Stimulated activated memory B cell treated with anti-CD40 and anti-IgM and Interleukin-4, amounts not matched to agents 10 μg/mL and 1 μg/mL and 100 μg/mL, for 72 hours (primary cell): ENCODE results near the gene SF3B4.
A peak's percentile ranks its signal among the peaks of the same experiment; 100 is the strongest.
"Not testable (repeated sequence)": the region's sequence is repeated elsewhere in the genome, so short reads cannot be mapped to it uniquely, and the experiment has no call there.

ENCODE experiments used
- ATAC-seq: fragments of 150-1000 bp; cut with Tn5 transposase; 2 replicates; pipeline ENCODE4 v1.10.0; 2021
- H3K27ac Mint-ChIP-seq: one replicate; pipeline ENCODE4 v1.8.0; 2022; ENCODE audit warnings: mild to moderate bottlenecking, mixed read lengths
- H3K27me3 Mint-ChIP-seq: one replicate; pipeline ENCODE4 v1.8.0; 2022; ENCODE audit warnings: mixed read lengths
- H3K36me3 Mint-ChIP-seq: one replicate; pipeline ENCODE4 v1.8.0; 2022; ENCODE audit warnings: mixed read lengths
- H3K4me1 Mint-ChIP-seq: one replicate; pipeline ENCODE4 v1.8.0; 2022; ENCODE audit warnings: mixed read lengths
- H3K4me3 Mint-ChIP-seq: one replicate; pipeline ENCODE4 v1.8.0; 2022; ENCODE audit warnings: mild to moderate bottlenecking, moderate library complexity, mixed read lengths
- H3K9me3 Mint-ChIP-seq: one replicate; pipeline ENCODE4 v1.8.0; 2022; ENCODE audit warnings: mixed read lengths

Gene SF3B4, protein sequence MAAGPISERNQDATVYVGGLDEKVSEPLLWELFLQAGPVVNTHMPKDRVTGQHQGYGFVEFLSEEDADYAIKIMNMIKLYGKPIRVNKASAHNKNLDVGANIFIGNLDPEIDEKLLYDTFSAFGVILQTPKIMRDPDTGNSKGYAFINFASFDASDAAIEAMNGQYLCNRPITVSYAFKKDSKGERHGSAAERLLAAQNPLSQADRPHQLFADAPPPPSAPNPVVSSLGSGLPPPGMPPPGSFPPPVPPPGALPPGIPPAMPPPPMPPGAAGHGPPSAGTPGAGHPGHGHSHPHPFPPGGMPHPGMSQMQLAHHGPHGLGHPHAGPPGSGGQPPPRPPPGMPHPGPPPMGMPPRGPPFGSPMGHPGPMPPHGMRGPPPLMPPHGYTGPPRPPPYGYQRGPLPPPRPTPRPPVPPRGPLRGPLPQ

DNA sequence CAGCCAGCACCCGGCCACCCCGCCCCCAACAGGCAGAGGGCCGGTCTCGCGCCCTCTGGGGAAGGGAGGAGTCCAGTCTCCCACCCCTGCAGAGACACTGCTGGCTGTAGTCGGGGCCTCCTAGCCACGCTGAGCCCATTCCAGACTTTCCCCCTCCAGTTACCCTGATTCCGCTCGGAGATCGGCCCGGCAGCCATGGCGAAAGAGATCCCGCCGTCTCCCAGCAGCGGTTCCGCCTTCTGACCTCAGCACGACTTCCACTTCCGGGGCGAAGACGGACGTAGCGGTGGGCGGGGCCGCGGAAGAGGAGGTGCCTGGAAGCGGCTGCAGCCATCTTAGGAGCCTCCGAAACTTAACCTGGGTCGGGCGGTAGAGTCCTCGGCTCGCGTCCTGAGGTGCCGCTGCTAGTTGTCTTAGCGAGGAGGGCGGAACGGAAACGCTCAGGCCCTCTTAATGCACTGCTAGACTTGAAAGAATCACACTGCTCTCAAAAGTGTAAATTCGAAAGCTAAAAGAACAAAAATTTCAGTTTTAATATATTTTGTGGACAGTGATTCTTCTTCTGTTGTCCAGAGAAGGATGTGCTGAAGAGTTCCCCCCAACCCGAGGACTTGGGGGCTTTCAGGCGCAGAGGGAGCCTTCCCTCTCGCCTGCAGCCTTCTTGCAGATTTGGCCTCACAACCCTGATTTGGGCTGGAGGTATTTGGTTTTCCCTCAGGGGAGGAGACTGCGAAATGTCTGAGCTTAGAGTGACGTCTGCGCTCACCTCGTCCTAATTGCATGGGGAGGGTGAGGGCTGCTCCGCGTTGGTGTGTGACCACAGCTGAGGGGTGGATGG, at the start of gene SF3B4:
Gene SF3B4 (minus strand): TSS at position 241 of the 838 bp plus-strand sequence. CDS start 44 bp downstream, at position 197.
- peak; percentile 99 for ATAC-seq
- H3K9me3 Mint-ChIP-seq, result no peaks in the 10 kb centered on the region
- H3K27me3 Mint-ChIP-seq, result peaks cover 25% of the 10 kb centered on the region
- peak within 1 kb of the TSS; percentile 88 for H3K27ac Mint-ChIP-seq
- H3K4me1 Mint-ChIP-seq, result peaks cover 54% of the 10 kb centered on the region
- peaks cover 36% of the 10 kb centered on the region for H3K36me3 Mint-ChIP-seq
- peak within 1 kb of the TSS; percentile 93 for H3K4me3 Mint-ChIP-seq

DNA sequence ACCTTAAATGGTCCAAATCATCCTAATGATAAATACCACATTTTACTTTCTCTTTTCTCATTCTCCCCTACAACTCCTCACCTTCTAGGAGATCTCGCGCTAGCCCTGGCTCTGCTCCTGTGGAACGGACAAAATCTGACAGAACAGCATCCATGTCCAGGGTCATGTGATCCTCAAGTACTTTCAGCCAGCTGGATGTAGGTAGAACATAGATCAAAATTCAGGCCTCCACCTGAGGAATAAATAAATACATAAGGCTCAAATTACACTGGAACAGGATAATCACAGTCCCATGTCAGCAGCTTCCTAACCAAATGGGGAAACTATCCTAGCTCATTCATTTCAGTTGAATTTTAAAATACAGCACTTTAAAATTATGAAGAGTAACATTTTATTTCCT, 49.7 kb upstream of the SF3B4 start:
- Mint-ChIP-seq H3K4me1 (peaks cover 12% of the 10 kb centered on the region), H3K4me3 (no peak overlapping the region), H3K9me3 (no peaks in the 10 kb centered on the region), H3K27me3 (no peaks in the 10 kb centered on the region), H3K36me3 (peaks cover 38% of the 10 kb centered on the region), H3K27ac (no peak overlapping the region)
- no peak for ATAC-seq

GRCh38 chr1:149972547-149972946, 44.9 kb upstream of the SF3B4 start:
- no peaks in the 10 kb centered on the region for H3K9me3 Mint-ChIP-seq
- H3K4me1 Mint-ChIP-seq, result peaks cover 6% of the 10 kb centered on the region
- no peak overlapping the region for H3K4me3 Mint-ChIP-seq
- no peaks in the 10 kb centered on the region for H3K27me3 Mint-ChIP-seq
- H3K27ac Mint-ChIP-seq, result no peak overlapping the region
- H3K36me3 Mint-ChIP-seq, result peaks cover 54% of the 10 kb centered on the region
- no peak for ATAC-seq

DNA sequence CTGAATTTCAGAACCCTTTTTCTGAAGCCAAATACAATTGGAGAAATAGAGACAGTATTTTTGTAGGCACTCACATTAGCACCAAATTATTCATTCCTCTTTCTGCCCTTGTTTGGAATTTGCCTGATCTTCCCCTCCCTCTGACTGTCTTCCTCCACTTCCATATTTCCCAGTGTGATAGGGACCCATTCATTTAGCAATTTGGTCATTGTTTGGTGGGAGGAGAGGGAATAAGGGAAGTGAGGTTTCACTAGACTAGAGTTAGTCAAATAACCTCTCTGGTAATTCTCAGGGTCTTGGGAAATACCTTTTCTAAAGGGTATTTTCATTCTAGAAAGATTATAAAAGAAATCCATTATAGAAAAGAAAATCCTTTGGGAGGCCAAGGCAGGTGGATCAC, 40.0 kb upstream of the SF3B4 start:
- Mint-ChIP-seq H3K27ac (no peak overlapping the region), H3K36me3 (peaks cover 55% of the 10 kb centered on the region), H3K4me1 (no peaks in the 10 kb centered on the region), H3K27me3 (no peaks in the 10 kb centered on the region), H3K4me3 (no peak overlapping the region), H3K9me3 (no peaks in the 10 kb centered on the region)
- ATAC-seq, result no peak

GRCh38 chr1:149967041-149967440, 39.4 kb upstream of the SF3B4 start:
- Mint-ChIP-seq H3K4me1 (no peaks in the 10 kb centered on the region), H3K36me3 (peaks cover 48% of the 10 kb centered on the region), H3K9me3 (no peaks in the 10 kb centered on the region), H3K27ac (no peak overlapping the region), H3K27me3 (no peaks in the 10 kb centered on the region), H3K4me3 (no peak overlapping the region)
- no peak for ATAC-seq

DNA sequence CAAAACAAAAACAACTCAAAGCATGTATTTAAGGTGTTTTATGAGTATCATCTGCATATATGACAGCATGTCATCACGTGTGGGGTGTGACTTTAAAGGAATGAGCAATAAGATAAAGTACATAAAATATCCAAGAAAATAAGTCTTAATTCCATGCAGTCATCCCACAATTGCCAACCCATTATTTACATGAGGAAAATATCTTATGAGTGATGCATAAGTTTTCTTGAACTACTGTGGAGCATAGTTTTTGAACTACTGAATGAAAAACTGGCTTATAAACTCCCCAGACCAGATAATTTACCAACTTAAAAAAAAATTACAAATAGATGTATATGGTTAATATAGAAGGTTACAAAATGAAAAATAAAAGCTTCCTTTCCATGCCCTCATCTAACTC, 38.8 kb upstream of the SF3B4 start:
- H3K4me3 Mint-ChIP-seq, result no peak overlapping the region
- peaks cover 43% of the 10 kb centered on the region for H3K36me3 Mint-ChIP-seq
- H3K27ac Mint-ChIP-seq, result no peak overlapping the region
- ATAC-seq, result no peak
- no peaks in the 10 kb centered on the region for H3K27me3 Mint-ChIP-seq
- no peaks in the 10 kb centered on the region for H3K9me3 Mint-ChIP-seq
- no peaks in the 10 kb centered on the region for H3K4me1 Mint-ChIP-seq

DNA sequence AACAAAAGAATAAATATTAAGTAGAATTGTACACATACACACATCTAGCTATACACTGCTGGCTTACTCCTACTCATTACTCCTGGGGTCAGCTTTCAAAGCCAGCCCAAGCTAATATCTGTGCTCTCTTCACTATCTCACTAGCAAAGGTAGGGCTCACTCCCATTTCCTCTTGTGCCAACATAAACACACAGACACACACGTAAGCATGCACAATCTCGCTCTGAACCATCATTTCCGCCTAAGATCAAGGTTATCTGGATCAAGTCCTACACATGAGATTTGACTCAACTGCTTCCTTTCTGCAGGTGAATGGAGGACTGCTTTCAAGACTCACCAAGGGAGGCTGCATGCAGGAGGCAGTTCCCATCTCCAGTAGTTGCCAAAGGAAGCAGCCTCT, 37.8 kb upstream of the SF3B4 start:
- no peak overlapping the region for H3K27ac Mint-ChIP-seq
- no peaks in the 10 kb centered on the region for H3K4me1 Mint-ChIP-seq
- ATAC-seq, result no peak
- no peaks in the 10 kb centered on the region for H3K9me3 Mint-ChIP-seq
- peaks cover 42% of the 10 kb centered on the region for H3K36me3 Mint-ChIP-seq
- H3K4me3 Mint-ChIP-seq, result no peak overlapping the region
- no peaks in the 10 kb centered on the region for H3K27me3 Mint-ChIP-seq

DNA sequence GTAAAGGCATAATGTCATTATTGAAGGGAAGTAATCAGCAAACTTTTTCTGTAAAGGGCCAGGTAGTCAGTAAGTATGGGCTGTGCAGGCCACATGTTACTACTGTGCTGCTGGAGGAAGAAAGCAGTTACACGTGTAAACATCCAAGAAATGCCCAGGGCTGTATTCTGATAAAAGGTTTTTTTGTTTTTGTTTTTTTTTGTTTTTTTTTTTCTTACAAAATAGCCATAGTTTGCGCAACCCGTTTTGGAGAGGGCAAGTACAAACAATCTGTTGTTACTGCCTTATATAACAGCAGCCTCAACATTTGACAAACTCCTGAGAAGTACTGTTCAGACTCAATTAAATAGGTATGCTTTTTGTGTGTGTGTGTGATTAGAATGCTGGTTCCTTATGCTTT, 35.8 kb upstream of the SF3B4 start:
- H3K4me1 Mint-ChIP-seq, result no peaks in the 10 kb centered on the region
- H3K27ac Mint-ChIP-seq, result no peak overlapping the region
- no peak for ATAC-seq
- no peak overlapping the region for H3K4me3 Mint-ChIP-seq
- peaks cover 54% of the 10 kb centered on the region for H3K36me3 Mint-ChIP-seq
- H3K27me3 Mint-ChIP-seq, result no peaks in the 10 kb centered on the region
- H3K9me3 Mint-ChIP-seq, result no peaks in the 10 kb centered on the region

DNA sequence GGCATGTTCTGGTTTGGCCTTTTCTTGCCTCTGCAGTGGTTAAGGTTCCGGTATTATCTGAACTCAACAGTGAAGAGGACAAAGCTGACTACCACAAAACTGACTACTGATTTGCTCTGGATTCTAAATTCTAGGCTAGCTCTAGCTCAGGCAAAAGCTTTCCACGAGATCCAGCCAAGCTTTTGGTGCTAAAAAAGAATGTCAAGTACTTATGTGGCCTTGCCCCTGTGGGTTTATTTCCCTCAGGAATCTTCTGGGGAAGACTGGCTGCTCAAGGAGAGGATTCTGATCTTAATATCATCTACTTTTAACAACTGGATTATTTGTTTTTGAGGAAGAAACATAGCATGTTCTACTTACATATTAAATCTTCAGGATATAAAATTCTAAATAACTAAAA, 35.1 kb upstream of the SF3B4 start:
- H3K4me3 Mint-ChIP-seq, result no peak overlapping the region
- no peaks in the 10 kb centered on the region for H3K9me3 Mint-ChIP-seq
- no peaks in the 10 kb centered on the region for H3K4me1 Mint-ChIP-seq
- no peaks in the 10 kb centered on the region for H3K27me3 Mint-ChIP-seq
- H3K27ac Mint-ChIP-seq, result no peak overlapping the region
- ATAC-seq, result no peak
- peaks cover 58% of the 10 kb centered on the region for H3K36me3 Mint-ChIP-seq

DNA sequence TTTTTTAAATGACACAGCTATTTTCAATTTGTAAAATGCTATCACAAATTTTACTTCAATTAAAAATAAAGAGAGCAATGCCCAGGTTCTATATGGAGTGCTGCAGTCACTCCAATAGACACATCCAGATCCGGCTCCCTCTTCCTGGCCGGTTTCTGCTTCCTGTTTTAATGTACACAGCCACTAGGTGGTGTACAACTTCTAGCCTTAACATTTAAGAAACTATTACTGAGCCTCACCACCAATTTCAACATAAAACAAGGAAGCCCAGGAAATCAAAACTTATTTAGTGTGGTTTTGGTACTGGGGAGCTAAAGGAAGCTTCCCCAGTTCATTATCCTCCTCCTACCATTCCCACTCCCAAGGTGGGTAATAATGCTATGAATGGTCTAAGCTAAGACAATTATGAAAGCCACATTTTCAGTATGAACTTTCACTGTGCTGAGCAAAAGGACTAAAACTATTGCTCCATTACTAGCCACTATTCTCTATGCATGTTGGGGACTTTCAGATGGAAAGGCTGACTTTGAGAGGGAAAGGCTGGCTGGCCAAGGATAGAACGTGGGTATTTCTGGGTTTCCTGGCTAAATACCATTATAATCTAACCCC, 34.5 kb upstream of the SF3B4 start:
- Mint-ChIP-seq H3K4me1 (no peaks in the 10 kb centered on the region), H3K4me3 (no peak overlapping the region), H3K27me3 (no peaks in the 10 kb centered on the region), H3K36me3 (peaks cover 58% of the 10 kb centered on the region), H3K9me3 (no peaks in the 10 kb centered on the region), H3K27ac (no peak overlapping the region)
- ATAC-seq, result peak; percentile 60

GRCh38 chr1:149957548-149957947, 29.9 kb upstream of the SF3B4 start:
- H3K27me3 Mint-ChIP-seq, H3K9me3 Mint-ChIP-seq, H3K4me1 Mint-ChIP-seq, H3K27ac Mint-ChIP-seq, ATAC-seq, H3K4me3 Mint-ChIP-seq: not testable (repeated sequence)
- H3K36me3 Mint-ChIP-seq, result peaks cover 48% of the 10 kb centered on the region

DNA sequence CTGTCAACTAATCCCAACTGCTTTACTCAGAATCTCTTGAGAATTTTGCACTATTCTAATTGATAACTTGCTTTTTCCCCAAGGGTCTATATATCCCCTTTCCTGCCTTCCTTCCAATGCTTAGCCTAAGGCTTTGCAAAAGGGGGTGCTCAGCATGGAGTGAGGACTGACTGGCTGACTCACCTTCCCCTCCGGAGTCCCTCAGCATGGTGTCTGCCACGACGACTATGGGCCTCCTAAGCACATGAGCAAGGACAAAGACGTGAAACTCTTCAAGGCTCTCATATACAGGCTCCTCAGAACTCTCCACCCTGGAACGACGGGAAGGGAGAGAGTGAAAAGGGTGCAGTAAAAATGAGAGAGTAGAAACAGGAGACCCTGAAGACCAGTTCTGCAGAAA, 22.3 kb upstream of the SF3B4 start:
- Mint-ChIP-seq H3K9me3 (no peaks in the 10 kb centered on the region), H3K4me3 (no peak overlapping the region), H3K27me3 (no peaks in the 10 kb centered on the region), H3K36me3 (peaks cover 58% of the 10 kb centered on the region), H3K27ac (no peak overlapping the region), H3K4me1 (no peaks in the 10 kb centered on the region)
- no peak for ATAC-seq

DNA sequence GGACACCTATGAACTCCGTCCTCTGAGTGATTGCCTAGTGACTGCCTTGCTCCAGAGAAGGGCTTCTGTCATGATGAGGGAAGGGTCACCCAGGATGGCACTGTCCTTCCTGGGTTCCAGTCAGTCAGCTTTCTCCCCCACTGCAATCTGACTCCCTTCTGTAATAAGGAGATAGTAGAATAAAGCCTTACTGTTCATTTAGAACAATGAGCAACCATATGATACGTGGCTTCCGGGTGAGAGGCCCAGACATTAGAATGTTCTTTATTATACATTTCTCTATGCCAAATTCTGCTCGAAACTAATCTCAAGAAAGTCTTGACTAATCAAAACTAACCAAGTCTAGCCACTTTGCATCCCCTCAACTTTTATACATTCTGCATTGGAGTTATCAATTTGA, 17.6 kb upstream of the SF3B4 start:
- H3K27me3 Mint-ChIP-seq, result no peaks in the 10 kb centered on the region
- H3K27ac Mint-ChIP-seq, result no peak overlapping the region
- no peak for ATAC-seq
- no peak overlapping the region for H3K4me3 Mint-ChIP-seq
- no peaks in the 10 kb centered on the region for H3K4me1 Mint-ChIP-seq
- H3K9me3 Mint-ChIP-seq, result no peaks in the 10 kb centered on the region
- H3K36me3 Mint-ChIP-seq, result peaks cover 58% of the 10 kb centered on the region

- Mint-ChIP-seq H3K4me1 (peaks cover 7% of the 10 kb centered on the region), H3K4me3 (no peak overlapping the region), H3K27ac (no peak overlapping the region), H3K9me3 (no peaks in the 10 kb centered on the region), H3K36me3 (peaks cover 38% of the 10 kb centered on the region), H3K27me3 (no peaks in the 10 kb centered on the region)
- no peak for ATAC-seq
These were observed 15.3 kb upstream of the SF3B4 start for GRCh38 chr1:149942885-149943284.

DNA sequence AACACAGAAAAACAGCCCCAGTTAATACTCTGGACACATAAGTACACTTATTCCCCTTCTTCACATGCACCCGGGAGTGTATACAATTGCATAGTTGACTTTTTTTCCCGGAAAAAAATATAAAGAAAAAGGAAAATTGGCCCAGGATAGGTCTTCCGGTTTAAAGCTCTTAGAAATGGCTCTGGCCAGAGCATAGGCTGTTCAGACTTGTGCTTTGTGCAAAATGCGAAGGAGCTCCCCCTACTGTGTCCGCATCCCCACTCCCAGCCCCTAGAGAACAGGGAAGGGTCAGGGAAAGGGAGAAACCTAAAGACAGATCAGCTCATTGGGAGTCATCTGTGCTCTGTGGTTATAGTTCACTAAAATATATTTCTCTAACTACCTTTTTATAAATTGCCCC, 14.6 kb upstream of the SF3B4 start:
- H3K9me3 Mint-ChIP-seq, result no peaks in the 10 kb centered on the region

More for the DNA sequence above, 14.6 kb upstream of the SF3B4 start:
- H3K36me3 Mint-ChIP-seq, result peaks cover 31% of the 10 kb centered on the region
- H3K27ac Mint-ChIP-seq, result no peak overlapping the region
- ATAC-seq, result no peak
- H3K4me3 Mint-ChIP-seq, result no peak overlapping the region
- peaks cover 13% of the 10 kb centered on the region for H3K4me1 Mint-ChIP-seq
- no peaks in the 10 kb centered on the region for H3K27me3 Mint-ChIP-seq
